Left lobe of liver (tissue), 2 donors: ENCODE measurements around the gene SLC5A2. TPM values are rescaled to one million over a fixed set of nuclear protein-coding genes. Genes with fewer than 3 reads are reported as not detected.
"Not testable (repeated sequence)": the region's sequence is repeated elsewhere in the genome, so short reads cannot be mapped to it uniquely, and the experiment has no call there.

ENCODE experiments used
- ATAC-seq: fragments of 200-7000 bp; cut with Tn5 transposase; one replicate; pipeline ENCODE4 v1.9.1; 2020; ENCODE audit warnings: mild to moderate bottlenecking, moderate library complexity
- DNase-seq: peaks from one replicate; pipeline ENCODE4 v3.0.0-alpha.2; 2020; ENCODE audit warnings: low spot score
- total RNA-seq: library from RNA; stranded (reverse); gene quantifications from one replicate; pipeline ENCODE4 v1.2.1, GENCODE V29; 2021
- donor health status: DM: no; HTN: no; CAD: no; lungs with moderate emphysema.
- donor health status: DM: no; HTN: yes; CAD: no.

SLC5A2 gene
- total RNA-seq, 1 donor from 2014 or later, result 0.15 TPM

DNA sequence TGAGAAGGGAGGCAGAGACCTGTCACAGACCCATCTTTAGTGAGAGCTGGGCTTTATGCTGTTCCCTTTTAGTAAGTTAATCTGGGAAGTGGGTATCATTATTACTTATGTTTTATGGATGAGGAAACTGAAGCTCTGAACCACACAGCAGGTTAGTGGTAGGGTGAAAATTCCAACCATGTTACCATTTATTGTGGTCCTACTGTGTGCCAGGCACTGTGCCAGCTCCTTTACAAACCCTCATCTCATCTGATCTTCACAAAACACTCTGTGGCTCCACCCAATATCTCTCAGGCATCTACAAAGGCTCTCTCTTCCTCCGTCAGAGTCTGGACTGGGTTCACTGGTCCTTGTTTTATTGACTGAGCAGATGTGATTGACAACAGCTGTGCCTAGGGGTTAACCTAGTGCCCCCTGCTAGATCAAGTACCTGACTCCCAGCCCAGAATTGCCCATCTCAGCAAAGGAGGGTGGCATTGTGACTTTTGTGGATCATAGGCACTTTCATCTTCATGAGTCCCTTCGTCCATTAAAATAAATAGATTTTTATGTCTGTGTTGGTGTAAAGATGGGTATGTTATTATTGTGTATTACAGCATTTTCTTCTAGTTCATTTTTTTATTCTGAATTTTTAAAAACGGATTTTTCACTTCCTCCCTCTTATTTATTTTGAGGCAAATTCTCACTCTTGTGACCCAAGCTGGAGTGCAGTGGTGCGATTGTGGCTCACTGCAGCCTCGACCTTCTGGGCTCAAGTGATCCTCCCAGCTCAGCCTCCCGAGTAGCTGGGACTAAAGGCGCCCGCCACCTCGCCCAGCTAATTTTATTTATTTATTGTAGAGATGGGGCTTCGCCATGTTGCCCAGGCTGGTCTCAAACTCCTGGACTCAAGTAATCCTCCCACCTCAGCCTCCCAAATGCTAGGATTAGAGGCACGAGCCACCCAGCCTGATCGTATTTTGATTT is 7.9 kb upstream of the SLC5A2 start:
- no peak for DNase-seq
- no peak for ATAC-seq

DNA sequence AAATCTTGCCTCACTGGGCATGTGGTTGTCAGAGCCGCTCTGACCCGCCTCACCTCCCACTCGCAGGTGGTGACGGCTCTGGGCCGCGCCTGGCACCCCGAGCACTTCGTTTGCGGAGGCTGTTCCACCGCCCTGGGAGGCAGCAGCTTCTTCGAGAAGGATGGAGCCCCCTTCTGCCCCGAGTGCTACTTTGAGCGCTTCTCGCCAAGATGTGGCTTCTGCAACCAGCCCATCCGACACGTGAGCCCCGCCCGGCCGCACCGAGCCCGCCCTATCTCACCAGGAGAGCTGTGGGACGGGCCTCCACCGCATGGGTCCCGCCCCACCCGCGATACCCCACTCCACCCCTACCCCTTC is 7.0 kb upstream of the SLC5A2 start:
- ATAC-seq (no peak), DNase-seq (no peak)

DNA sequence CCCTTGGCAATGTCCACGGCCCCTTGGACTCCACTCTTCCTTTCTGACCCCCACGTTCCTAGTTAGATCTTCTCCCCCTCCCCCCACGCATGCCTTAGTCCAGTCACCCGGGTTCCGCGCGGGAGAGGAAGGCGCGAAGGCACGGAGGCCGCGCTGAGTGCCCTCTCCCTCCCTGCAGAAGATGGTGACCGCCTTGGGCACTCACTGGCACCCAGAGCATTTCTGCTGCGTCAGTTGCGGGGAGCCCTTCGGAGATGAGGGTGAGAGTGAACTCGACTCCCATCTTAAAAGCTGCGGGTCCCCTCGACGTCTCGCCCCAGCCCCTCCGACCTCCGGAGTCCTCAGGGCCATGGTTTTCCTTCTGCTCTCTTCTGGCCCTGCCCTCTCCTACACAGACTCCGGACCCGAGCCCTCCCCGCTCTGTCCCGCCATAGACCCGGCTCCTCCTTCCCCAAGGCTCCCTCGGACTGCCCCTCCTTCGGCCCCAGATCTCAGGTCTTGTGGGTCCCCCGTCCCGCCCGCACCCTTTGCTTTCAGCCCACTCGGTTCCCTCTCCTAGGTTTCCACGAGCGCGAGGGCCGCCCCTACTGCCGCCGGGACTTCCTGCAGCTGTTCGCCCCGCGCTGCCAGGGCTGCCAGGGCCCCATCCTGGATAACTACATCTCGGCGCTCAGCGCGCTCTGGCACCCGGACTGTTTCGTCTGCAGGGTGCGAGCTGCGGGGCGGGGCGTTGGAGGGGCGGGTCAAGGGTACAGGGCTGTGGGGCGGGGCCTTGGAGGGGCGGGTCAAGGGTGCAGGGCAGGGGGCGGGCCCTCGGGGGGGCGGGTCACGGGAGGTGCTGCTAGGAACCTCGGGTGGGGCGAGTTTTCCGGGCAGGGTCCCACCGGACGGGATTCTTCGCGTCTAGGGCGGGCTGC is 6.4 kb upstream of the SLC5A2 start:
- DNase-seq, result peak; percentile 92

DNA sequence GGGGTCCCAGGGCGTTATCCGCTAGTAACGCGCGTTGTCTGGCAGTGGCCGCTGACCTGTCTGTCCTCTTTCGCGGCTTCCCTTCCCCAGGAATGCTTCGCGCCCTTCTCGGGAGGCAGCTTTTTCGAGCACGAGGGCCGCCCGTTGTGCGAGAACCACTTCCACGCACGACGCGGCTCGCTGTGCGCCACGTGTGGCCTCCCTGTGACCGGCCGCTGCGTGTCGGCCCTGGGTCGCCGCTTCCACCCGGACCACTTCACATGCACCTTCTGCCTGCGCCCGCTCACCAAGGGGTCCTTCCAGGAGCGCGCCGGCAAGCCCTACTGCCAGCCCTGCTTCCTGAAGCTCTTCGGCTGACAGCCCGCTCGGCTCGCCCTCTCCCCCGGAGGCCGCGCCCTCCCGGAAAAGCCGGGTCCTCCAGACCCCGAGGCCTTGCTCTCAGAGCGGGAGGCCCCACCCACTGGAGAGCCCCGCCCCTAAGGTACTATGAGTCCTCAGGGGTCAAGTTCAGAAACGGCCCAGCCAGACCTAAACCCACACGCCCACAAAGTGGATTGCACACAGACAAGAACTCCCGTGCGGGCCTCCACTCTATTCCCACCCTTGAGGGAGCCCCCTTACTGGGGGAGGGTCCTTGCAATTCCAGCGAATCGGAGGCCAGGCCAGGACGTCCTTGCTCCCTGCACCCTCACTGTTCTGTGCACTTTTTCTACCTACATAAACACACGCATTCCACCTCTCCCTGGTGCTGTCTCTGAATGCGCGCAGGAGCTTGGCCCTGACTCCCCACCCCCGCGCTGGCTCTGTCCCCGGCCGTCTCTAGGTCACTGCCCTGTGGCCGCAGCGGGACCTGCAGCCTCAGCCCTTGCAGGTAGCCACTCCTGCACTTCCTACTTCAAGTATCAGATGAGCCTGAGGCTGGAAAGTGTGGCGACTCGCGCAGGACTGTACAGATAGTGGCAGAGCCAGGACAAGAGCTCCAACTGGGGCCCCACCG is 5.4 kb upstream of the SLC5A2 start:
- DNase-seq (peak; percentile 93), ATAC-seq (peak; percentile 81)

More for the DNA sequence above, 6.4 kb upstream of the SLC5A2 start:
- ATAC-seq, result peak; percentile 79

DNA sequence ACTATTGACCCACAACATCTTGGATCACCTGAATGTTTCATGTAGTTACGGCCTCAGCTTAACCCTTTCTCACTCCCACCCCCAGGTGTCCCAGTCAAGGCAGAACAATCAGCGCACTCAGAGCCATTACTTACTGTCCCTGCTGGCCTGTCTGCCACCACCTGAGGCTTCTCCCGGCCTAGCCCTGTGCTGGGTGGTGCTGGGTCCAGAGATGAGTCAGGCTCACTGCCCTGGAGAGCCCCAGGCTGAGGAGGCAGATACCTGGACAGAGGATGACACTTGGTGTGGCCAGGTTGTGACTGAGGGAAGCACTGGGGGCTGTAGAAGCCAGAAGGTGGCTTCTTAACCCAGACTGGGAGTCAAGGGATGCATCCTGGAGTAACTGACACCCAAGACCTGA is 4.0 kb upstream of the SLC5A2 start:
- no peak for ATAC-seq
- DNase-seq, result no peak

DNA sequence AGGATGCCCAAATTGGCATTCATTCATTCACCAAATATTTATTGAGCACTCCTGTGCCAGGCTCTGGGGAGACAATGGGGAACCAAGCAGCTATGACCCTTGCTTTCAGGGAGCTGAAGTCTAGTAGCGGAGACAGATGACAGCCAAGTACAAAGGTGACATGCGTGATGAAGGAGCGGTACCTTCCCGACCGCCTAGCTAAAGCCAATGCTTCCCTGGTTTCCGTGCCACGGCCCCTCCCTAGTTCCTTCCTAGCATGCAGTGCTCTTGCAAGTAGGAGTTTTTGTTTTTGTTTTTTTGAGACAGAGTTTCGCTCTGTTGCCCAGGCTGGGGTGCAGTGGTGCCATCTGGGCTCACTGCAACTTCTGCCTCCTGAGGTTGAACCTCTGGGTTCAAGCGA is 3.2 kb upstream of the SLC5A2 start:
- DNase-seq, result no peak
- ATAC-seq, result no peak

DNA sequence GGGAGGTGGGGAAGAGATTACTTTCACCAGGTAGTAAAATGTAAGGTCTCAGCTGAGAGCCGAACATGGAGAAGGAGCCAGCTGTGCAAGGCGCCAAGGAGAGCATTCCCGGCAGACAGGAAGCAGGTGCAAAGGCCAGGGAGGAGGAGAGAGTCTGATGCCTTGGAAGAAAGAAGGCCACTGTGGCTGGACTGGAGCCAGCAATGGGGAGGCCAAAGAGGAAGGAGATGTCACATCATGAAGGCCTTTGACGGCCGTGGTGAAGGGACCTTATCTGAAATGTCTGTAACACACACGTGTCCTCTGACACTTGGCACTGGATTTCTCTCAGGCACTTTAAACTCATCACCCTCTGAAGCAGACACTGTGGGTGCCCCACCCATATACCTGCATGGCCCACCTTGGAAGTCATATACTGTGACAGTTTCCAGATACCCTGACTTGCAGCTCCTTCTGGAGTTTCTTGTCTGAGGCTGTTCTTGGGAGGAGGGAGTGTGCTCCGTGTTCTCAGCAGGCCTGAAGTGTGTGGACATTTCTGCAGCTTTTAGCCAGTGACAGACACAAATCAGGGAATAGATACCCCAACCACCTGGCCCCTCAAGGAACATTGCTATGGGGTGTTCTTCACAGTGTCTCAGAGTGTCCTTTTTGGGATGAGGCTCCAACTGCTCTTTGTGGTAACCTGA is 1.9 kb upstream of the SLC5A2 start:
- DNase-seq (no peak), ATAC-seq (no peak)

DNA sequence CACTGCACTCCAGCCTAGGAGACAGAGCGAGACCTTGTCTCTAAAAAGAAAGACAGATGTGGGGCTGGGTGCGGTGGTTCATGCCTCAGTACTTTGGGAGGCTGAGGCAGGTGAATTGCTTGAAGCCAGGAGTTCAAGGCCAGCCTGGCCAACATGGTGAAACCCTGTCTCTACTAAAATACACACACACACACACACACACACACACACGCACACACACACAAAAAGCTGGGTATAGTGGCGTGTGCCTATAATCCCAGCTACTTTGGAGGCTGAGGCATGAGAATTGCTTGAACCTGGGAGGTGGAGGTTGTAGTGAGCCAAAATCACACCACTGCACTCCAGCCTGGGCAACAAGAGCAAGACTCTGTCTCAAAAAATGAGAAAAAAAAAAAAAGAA is 1.1 kb downstream of the SLC5A2 start:
- not testable (repeated sequence) for DNase-seq, ATAC-seq

DNA sequence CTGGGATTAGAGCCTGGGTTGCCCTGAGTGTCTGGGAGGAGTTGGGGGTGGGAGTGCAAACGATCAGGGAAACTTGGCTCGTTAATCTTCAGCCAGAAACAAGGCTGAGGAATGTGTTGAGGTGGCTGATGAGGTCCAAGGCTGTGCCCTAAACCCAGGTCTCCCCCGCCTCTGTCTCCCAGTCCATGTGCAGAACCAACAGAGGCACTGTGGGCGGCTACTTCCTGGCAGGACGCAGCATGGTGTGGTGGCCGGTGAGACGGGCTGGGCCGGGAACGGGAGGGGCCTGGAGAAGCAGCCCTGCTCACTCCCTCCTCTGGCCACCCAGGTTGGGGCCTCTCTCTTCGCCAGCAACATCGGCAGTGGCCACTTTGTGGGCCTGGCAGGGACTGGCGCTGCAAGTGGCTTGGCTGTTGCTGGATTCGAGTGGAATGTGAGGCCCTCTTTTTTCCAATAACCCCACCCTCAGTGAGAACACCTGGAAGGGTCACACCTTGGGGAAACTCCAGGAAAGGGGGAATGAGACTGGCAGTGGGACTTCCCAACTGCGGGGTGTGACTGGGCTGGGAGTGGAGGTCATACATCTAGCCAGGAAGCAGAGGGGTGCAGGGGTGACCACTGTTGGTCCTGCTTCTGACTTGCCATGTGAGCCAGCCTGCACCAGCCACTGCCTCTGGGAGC is 1.7 kb downstream of the SLC5A2 start:
- DNase-seq (no peak), ATAC-seq (no peak)

DNA sequence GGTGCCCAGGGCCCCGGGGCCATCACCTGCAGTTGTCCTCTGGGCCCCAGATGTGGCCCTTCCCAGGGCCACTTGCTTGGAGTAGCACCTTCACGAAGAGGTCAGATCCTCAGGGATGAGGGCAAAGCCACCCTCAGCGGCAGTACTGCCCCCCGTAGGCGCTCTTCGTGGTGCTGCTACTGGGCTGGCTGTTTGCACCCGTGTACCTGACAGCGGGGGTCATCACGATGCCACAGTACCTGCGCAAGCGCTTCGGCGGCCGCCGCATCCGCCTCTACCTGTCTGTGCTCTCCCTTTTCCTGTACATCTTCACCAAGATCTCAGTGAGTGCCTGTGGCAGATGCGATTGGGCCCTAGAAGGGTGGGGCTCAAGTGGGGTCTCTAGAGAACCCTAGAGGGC is 2.6 kb downstream of the SLC5A2 start:
- DNase-seq (no peak), ATAC-seq (no peak)

DNA sequence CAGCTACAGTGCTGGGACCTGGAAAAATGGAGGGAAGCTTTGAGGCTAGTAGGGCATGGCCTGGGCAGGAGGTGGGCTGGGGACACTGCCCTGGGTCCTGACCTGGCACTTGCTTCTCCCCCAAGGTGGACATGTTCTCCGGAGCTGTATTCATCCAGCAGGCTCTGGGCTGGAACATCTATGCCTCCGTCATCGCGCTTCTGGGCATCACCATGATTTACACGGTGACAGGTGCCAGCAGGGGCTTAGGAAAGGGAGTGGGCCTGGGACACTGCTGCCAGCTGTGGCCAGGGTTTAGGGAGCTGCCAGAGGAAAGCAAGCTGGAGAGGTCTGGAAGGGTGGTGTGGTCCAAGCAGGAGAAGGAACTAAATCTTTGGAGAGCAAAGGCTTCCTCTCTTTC is 3.1 kb downstream of the SLC5A2 start:
- no peak for ATAC-seq
- no peak for DNase-seq

DNA sequence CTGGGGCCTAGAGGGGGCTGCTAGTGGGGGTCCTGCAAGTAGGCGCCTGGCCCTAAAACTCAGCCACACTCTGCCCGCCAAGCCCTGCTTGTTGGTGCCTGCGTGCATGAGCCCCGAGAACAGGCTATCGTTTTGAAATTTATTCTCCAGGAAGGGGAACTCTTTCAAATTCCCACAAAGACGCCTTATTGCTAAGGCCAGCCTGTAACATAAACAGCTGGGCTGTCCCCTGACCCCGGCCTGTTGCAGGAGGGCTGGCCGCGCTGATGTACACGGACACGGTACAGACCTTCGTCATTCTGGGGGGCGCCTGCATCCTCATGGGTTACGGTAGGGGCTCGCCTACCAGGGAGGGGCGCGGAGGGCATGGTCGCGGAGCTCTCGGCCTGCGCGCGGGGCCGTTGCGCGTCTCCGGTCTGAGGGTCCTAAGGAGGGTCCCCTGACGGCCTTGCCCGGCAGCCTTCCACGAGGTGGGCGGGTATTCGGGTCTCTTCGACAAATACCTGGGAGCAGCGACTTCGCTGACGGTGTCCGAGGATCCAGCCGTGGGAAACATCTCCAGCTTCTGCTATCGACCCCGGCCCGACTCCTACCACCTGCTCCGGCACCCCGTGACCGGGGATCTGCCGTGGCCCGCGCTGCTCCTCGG is 4.3 kb downstream of the SLC5A2 start:
- no peak for DNase-seq
- no peak for ATAC-seq

DNA sequence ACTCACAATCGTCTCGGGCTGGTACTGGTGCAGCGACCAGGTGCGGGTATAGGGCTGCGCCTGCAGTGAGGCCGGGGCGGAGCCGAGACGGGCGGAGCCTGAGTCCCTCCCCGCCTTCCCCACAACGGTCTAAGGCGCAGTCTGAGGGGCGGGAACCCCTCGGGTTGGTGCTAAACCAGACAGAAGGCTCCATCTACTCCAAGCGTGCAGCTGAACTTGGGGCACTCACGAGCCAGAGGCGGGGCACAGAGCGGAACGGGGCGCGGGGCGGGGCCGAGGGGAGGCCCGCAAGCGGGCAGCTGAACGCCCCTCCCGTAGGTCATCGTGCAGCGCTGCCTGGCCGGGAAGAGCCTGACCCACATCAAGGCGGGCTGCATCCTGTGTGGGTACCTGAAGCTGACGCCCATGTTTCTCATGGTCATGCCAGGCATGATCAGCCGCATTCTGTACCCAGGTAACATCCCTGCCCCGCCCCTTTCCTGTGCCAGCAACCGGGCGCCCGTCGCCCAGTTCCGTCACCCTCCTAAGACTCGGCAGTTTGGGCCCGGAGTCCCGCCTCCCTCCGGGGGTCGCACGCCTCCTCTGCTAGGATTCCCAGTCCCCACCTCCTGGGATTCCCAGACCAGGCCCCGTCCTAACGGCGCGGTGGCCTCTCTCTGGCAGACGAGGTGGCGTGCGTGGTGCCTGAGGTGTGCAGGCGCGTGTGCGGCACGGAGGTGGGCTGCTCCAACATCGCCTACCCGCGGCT is 5.0 kb downstream of the SLC5A2 start:
- peak; percentile 60 for DNase-seq
- ATAC-seq, result peak; percentile 79

DNA sequence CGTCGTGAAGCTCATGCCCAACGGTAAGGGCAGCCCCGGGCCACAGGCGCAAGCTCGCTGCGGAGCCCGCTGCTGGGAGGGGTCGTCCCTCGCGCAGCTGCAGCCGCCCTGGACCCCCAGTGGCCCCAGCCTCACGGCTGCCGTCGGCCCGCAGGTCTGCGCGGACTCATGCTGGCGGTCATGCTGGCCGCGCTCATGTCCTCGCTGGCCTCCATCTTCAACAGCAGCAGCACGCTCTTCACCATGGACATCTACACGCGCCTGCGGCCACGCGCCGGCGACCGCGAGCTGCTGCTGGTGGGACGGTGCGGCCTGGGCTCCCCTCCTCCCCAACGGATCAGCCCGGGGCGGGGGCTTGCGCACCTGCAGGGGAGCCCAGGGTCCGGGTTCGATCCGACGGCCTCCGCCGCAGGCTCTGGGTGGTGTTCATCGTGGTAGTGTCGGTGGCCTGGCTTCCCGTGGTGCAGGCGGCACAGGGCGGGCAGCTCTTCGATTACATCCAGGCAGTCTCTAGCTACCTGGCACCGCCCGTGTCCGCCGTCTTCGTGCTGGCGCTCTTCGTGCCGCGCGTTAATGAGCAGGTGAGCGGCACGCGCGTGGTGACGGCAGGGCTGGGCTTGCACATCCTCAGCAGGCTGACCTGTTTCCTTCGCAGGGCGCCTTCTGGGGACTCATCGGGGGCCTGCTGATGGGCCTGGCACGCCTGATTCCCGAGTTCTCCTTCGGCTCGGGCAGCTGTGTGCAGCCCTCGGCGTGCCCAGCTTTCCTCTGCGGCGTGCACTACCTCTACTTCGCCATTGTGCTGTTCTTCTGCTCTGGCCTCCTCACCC is 5.8 kb downstream of the SLC5A2 start:
- ATAC-seq (peak; percentile 31), DNase-seq (no peak)

DNA sequence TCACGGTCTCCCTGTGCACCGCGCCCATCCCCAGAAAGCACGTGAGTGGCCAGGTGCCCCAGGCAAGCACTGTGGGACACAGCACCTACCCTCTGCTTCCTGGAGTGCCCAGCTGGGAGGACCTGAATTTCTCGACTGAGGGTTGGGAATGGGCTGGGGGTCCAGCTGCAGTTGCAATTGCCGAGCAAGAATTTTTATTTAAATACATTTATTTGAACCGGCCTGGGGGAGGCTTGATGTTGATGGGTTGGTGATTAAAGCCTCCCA is 6.3 kb downstream of the SLC5A2 start:
- ATAC-seq (peak; percentile 2), DNase-seq (no peak)

DNA sequence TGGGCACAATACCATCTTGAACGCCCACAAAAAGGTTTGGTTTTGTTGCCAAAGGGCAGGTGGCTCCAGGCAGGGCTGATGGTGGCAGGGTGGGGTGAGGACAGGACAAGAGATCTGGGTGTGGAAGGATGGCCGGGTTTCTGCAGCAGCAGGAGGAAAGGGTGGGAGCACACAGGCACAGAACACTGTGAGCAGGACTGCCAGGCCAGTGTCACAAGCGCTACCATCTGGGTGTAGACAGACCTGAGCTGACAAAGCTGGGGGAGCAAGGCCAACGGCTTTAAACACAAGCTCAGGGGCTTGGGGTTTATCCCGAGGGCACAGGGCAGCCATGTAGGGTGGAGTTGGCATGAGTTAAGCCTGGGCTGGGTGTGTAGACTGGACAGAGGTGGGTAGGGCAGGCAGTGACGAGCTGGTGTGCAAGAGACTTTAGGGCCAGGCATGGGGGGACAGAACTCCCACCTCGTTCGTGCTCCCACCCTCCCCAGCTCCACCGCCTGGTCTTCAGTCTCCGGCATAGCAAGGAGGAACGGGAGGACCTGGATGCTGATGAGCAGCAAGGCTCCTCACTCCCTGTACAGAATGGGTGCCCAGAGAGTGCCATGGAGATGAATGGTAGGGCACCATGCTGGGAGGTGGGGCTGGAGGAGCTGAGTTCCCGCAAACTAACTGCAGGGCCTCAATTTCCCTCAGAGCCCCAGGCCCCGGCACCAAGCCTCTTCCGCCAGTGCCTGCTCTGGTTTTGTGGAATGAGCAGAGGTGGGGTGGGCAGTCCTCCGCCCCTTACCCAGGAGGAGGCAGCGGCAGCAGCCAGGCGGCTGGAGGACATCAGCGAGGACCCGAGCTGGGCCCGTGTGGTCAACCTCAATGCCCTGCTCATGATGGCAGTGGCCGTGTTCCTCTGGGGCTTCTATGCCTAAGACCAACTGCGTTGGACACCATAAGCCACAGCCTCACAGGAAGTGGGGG is 7.0 kb downstream of the SLC5A2 start:
- no peak for ATAC-seq

More for the DNA sequence above, 7.0 kb downstream of the SLC5A2 start:
- DNase-seq, result no peak
